Keratinocyte (primary cell): ENCODE measurements around the gene ZDHHC9. TPM values are rescaled to one million over a fixed set of nuclear protein-coding genes. Genes with fewer than 3 reads are reported as not detected.

ENCODE experiments used
- DNase-seq: peaks from one replicate; pipeline ENCODE4 v3.0.0-alpha.2; 2011; ENCODE audit warnings: low read depth, missing footprints, low spot score
- FAIRE-seq: peaks from 2 replicates; lab custom pipeline; 2011; peaks lifted over from hg19 to GRCh38; lab: Jason Lieb, UNC
- H2AFZ ChIP-seq: 2 replicates; pipeline ENCODE4 v1.6.0; 2012; ENCODE audit warnings: low read length, control low read depth, inconsistent platforms; ENCODE audit not compliant: control insufficient read depth
- H3K27ac ChIP-seq: 2 replicates; pipeline ENCODE4 v1.5.1; 2011; ENCODE audit warnings: low read length; ENCODE audit not compliant: control insufficient read depth, insufficient read depth
- H3K27me3 ChIP-seq: 3 replicates; pipeline ENCODE4 v1.6.0; 2011; ENCODE audit warnings: low read length; ENCODE audit not compliant: control insufficient read depth, insufficient read depth; ENCODE audit errors: extremely low read depth
- H3K36me3 ChIP-seq, 2 experiments: 2 replicates in 1 of 2; 3 replicates in 1 of 2; pipeline ENCODE4 v1.5.1; 2011; ENCODE audit warnings: low read length in 2 of 2, mild to moderate bottlenecking in 1 of 2; ENCODE audit not compliant: control insufficient read depth in 2 of 2, insufficient read depth in 2 of 2; ENCODE audit errors: extremely low read depth in 1 of 2
- H3K4me1 ChIP-seq: 3 replicates; pipeline ENCODE4 v1.5.1; 2011; ENCODE audit warnings: low read length; ENCODE audit not compliant: control insufficient read depth, insufficient read depth; ENCODE audit errors: extremely low read depth
- H3K4me2 ChIP-seq: 3 replicates; pipeline ENCODE4 v1.6.0; 2011; ENCODE audit warnings: low read depth, low read length; ENCODE audit not compliant: control insufficient read depth, insufficient read depth; ENCODE audit errors: extremely low read depth
- H3K4me3 ChIP-seq, 3 experiments: fragments of 200-600 bp in 1 of 3; sonication (generic) in 1 of 3; 2 replicates in 2 of 3; 3 replicates in 1 of 3; pipeline ENCODE4 v1.5.1; 2011 to 2016; ENCODE audit warnings: low read length in 3 of 3, mild to moderate bottlenecking in 3 of 3, control low read depth in 2 of 3, inconsistent platforms in 1 of 3, low read depth in 1 of 3, mixed read lengths in 1 of 3, mixed run types in 1 of 3, moderate library complexity in 1 of 3; ENCODE audit not compliant: control insufficient read depth in 2 of 3, insufficient read depth in 2 of 3; ENCODE audit errors: extremely low read depth in 1 of 3
- H3K79me2 ChIP-seq: 2 replicates; pipeline ENCODE4 v1.6.0; 2012; ENCODE audit warnings: low read length; ENCODE audit not compliant: control insufficient read depth, insufficient read depth
- H3K9ac ChIP-seq: 3 replicates; pipeline ENCODE4 v1.6.0; 2011; ENCODE audit warnings: low read length; ENCODE audit not compliant: control insufficient read depth, insufficient read depth; ENCODE audit errors: extremely low read depth
- H3K9me1 ChIP-seq: 3 replicates; pipeline ENCODE4 v1.6.0; 2011; ENCODE audit warnings: low read length; ENCODE audit not compliant: control insufficient read depth, insufficient read depth; ENCODE audit errors: extremely low read depth
- H3K9me3 ChIP-seq: 2 replicates; pipeline ENCODE4 v1.5.1; 2012; ENCODE audit warnings: low read depth, low read length; ENCODE audit not compliant: control insufficient read depth
- H4K20me1 ChIP-seq: 3 replicates; pipeline ENCODE4 v1.6.0; 2011; ENCODE audit warnings: low read length; ENCODE audit not compliant: control insufficient read depth, insufficient read depth; ENCODE audit errors: extremely low read depth
- EZH2 ChIP-seq: IDR thresholded peaks from one replicate; pipeline ENCODE4 v1.6.1; 2012; ENCODE audit warnings: inconsistent platforms, mild to moderate bottlenecking, low read length, moderate library complexity
- dilution Hi-C: fragments of 300-500 bp; cut with MboI; formaldehyde crosslinking; loops from one replicate; pipeline ENCODE4 v1.7.0; 2020; ENCODE audit warnings: low sequenced_read_pairs; ENCODE audit not compliant: extremely low pct_ligation_motif_present
- polyA plus RNA-seq, 5 experiments: library from polyadenylated mRNA; depleted of rRNA in 3 of 5; stranded (reverse) in 3 of 5; stranded (forward) in 1 of 5; unstranded in 1 of 5; fragments of >200 nt; gene quantifications; 1 replicate in 1 of 5; 2 replicates in 3 of 5; 3 replicates in 1 of 5; pipeline versions ENCODE4 v1.2.1 to v1.2.3, GENCODE V29; 2011 to 2012; ENCODE audit warnings: missing spikeins in 2 of 5, low read depth in 1 of 5, low replicate concordance in 1 of 5
- TF ChIP-seq, protein P1 (sequence below), 3 experiments: IDR thresholded peaks in 1 of 3; conservative IDR thresholded peaks in 1 of 3; optimal IDR thresholded peaks in 1 of 3; 2 replicates in 2 of 3; 3 replicates in 1 of 3; pipeline versions ENCODE3 to v1.5.1; 2011; ENCODE audit warnings: low read length in 3 of 3, mild to moderate bottlenecking in 3 of 3, moderate library complexity in 2 of 3, control low read depth in 1 of 3, inconsistent platforms in 1 of 3; ENCODE audit not compliant: insufficient read depth in 2 of 3; ENCODE audit errors: extremely low read depth in 1 of 3

ZDHHC9 gene
- polyA plus RNA-seq, 1 donor (not counting 4 experiments of a cell fraction or from before 2014, with no cell fraction given): 30.0 TPM

DNA sequence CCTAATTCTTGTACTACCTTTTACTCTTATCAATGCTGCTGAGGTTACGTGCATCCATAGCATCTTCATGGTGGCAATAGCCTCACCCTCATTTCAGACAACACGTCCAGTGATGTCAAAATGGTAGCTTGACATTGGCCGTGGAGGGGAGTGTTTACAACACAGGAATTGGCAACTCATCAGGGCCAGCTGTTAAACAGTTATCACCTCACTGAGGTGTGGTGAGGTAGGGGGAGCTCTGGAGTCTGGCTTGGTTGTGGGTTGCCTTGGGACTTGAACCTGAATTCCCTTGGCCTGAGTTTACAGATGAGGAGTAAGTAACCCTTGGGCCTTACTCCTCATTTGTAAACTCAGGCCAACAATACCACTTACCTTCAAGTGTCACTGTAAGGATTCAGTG is 53.5 kb downstream of the ZDHHC9 start:
- Histone ChIP-seq H3K4me2 (no peak overlapping the region), H4K20me1 (no peaks in the 10 kb centered on the region), H3K9me3 (no peaks in the 10 kb centered on the region), H3K4me3 (no peak overlapping the region), H3K36me3 (no peaks in the 10 kb centered on the region), H2AFZ (no peak overlapping the region), H3K79me2 (no peaks in the 10 kb centered on the region), H3K9ac (no peak overlapping the region), H3K4me1 (no peaks in the 10 kb centered on the region), H3K27me3 (no peaks in the 10 kb centered on the region), H3K27ac (no peak overlapping the region), H3K9me1 (no peaks in the 10 kb centered on the region)
- no peak for FAIRE-seq
- dilution Hi-C loops: loop anchor here (10.0 kb wide), 1 partner anchor 45 kb away; no protein-coding TSS in a partner anchor
- TF ChIP-seq, protein P1, sequence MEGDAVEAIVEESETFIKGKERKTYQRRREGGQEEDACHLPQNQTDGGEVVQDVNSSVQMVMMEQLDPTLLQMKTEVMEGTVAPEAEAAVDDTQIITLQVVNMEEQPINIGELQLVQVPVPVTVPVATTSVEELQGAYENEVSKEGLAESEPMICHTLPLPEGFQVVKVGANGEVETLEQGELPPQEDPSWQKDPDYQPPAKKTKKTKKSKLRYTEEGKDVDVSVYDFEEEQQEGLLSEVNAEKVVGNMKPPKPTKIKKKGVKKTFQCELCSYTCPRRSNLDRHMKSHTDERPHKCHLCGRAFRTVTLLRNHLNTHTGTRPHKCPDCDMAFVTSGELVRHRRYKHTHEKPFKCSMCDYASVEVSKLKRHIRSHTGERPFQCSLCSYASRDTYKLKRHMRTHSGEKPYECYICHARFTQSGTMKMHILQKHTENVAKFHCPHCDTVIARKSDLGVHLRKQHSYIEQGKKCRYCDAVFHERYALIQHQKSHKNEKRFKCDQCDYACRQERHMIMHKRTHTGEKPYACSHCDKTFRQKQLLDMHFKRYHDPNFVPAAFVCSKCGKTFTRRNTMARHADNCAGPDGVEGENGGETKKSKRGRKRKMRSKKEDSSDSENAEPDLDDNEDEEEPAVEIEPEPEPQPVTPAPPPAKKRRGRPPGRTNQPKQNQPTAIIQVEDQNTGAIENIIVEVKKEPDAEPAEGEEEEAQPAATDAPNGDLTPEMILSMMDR (optimal IDR thresholded peaks at IDR 0.05 in 1 of 3, IDR thresholded peaks at IDR 0.05 in 1 of 3, conservative IDR thresholded peaks at IDR 0.05 in 1 of 3; ENCODE audit: extremely low read depth in 1 of 3, insufficient read depth in 2 of 3, low read length in 3 of 3): no peak
- TF ChIP-seq EZH2: no peak
- DNase-seq: no peak

DNA sequence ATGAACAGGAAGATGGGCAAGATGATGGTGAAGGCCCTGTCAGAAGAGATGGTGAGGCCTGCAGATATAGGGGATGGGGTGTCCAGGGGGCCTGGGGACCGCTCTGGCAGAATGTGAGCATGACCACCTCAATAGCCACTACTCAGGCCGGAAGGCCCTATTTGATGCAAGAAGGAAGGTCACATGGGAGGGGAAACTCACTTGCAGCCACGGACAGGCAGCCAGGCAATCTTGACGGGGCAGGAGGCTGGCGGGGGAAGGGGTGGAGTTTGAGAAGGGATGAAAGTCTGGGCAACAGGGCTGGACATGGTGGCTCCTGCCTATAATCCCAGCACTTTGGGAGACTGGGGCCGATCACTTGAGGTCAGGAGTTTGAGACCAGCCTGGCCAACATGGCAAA is 55.2 kb downstream of the ZDHHC9 start:
- Histone ChIP-seq H2AFZ (no peak overlapping the region), H3K9me1 (no peaks in the 10 kb centered on the region), H3K4me3 (no peak overlapping the region), H3K9ac (no peak overlapping the region), H3K36me3 (no peaks in the 10 kb centered on the region), H4K20me1 (no peaks in the 10 kb centered on the region), H3K9me3 (no peaks in the 10 kb centered on the region), H3K79me2 (no peaks in the 10 kb centered on the region), H3K4me2 (no peak overlapping the region), H3K4me1 (no peaks in the 10 kb centered on the region), H3K27ac (no peak overlapping the region), H3K27me3 (no peaks in the 10 kb centered on the region)
- DNase-seq: no peak
- TF ChIP-seq EZH2: no peak
- TF ChIP-seq, protein P1 (optimal IDR thresholded peaks at IDR 0.05 in 1 of 3, IDR thresholded peaks at IDR 0.05 in 1 of 3, conservative IDR thresholded peaks at IDR 0.05 in 1 of 3; ENCODE audit: extremely low read depth in 1 of 3, insufficient read depth in 2 of 3, low read length in 3 of 3): no peak
- dilution Hi-C loops: no loop called here
- FAIRE-seq: no peak
